ENCODE results near the gene CACNB3.
"Not testable (repeated sequence)": the region's sequence is repeated elsewhere in the genome, so short reads cannot be mapped to it uniquely, and the experiment has no call there.

The CACNB3 gene

GRCh38 chr12:48818831-48819590 is 715 bp downstream of the CACNB3 start:
- no peak for DNase-seq (ENCODE audit: low spot score)

- DNase-seq (ENCODE audit: low spot score) = no peak
Measured at GRCh38 chr12:48819986-48820725, 1.9 kb downstream of the CACNB3 start.

GRCh38 chr12:48822139-48822538 is 3.8 kb downstream of the CACNB3 start:
- DNase-seq (ENCODE audit: low spot score) = no peak

GRCh38 chr12:48822711-48823110 is 4.4 kb downstream of the CACNB3 start:
- no peak for DNase-seq (ENCODE audit: low spot score)

- no peak for DNase-seq (ENCODE audit: low spot score)
Measured at GRCh38 chr12:48823281-48823680, 5.0 kb downstream of the CACNB3 start.

GRCh38 chr12:48824112-48824511 is 5.8 kb downstream of the CACNB3 start:
- DNase-seq (ENCODE audit: low spot score) = no peak

GRCh38 chr12:48824905-48825304 is 6.6 kb downstream of the CACNB3 start:
- DNase-seq (ENCODE audit: low spot score) = no peak

GRCh38 chr12:48826209-48826855 is 8.0 kb downstream of the CACNB3 start:
- no peak for DNase-seq (ENCODE audit: low spot score)

GRCh38 chr12:48827026-48827425 is 8.7 kb downstream of the CACNB3 start:
- DNase-seq (ENCODE audit: low spot score) = no peak

GRCh38 chr12:48827513-48828096 is 9.3 kb downstream of the CACNB3 start:
- no peak for DNase-seq (ENCODE audit: low spot score)

GRCh38 chr12:48828293-48828692 is 10.0 kb downstream of the CACNB3 start:
- no peak for DNase-seq (ENCODE audit: low spot score)

- DNase-seq (ENCODE audit: low spot score) = no peak
Measured at GRCh38 chr12:48828841-48829575, 10.7 kb downstream of the CACNB3 start.

- DNase-seq (ENCODE audit: low spot score) = no peak
Measured at GRCh38 chr12:48831257-48831656, 13.0 kb downstream of the CACNB3 start.

- no peak for DNase-seq (ENCODE audit: low spot score)
Measured at GRCh38 chr12:48832321-48833060, 14.2 kb downstream of the CACNB3 start.

GRCh38 chr12:48838048-48838447 is 19.8 kb downstream of the CACNB3 start:
- DNase-seq (ENCODE audit: low spot score) = no peak

GRCh38 chr12:48842021-48842420 is 23.7 kb downstream of the CACNB3 start:
- not testable (repeated sequence) for DNase-seq (ENCODE audit: low spot score)

GRCh38 chr12:48851883-48852733 is 33.8 kb downstream of the CACNB3 start, which contains the start of gene DDX23:
TSS of gene DDX23 (minus strand) at chr12:48852163. CDS start at chr12:48845782, 6,381 bp downstream.
- DNase-seq (ENCODE audit: low spot score) = peak; percentile 91

GRCh38 chr12:48852734-48853688 is 34.7 kb downstream of the CACNB3 start:
- DNase-seq (ENCODE audit: low spot score) = peak; percentile 96

- DNase-seq (ENCODE audit: low spot score) = no peak
Measured at GRCh38 chr12:48854488-48854887, 36.2 kb downstream of the CACNB3 start.
